K562 (cell line): ENCODE data around the gene ADAMTSL2. TPM values are rescaled to one million over a fixed set of nuclear protein-coding genes. Genes with fewer than 3 reads are reported as not detected.

Source experiments
- ATAC-seq: fragments of 200-7000 bp; cut with Tn5 transposase; 3 replicates; pipeline ENCODE4 v1.9.1; 2020; ENCODE audit warnings: moderate library complexity
- BruUV-seq: library from RNA; stranded (reverse); fragments of 400-500 nt; replicated peaks from 2 replicates; lab custom pipeline; 2021; lab: Mats Ljungman, UMichigan
- CTCF ChIA-PET: fragments of 300-600 bp; formaldehyde crosslinking; extraction: SDS; loops from one replicate; lab custom pipeline; 2021; ENCODE audit warnings: low intra/inter-chr PET ratio; lab: Yijun Ruan, JAX
- POLR2A ChIA-PET: fragments of 300-600, 350-650 bp; sonication (Branson Sonifier 250); formaldehyde crosslinking; extraction: SDS; loops from one replicate; lab custom pipeline; 2021; ENCODE audit warnings: antibody characterized with exemption, inconsistent platforms; lab: Yijun Ruan, JAX
- DNase-seq, 4 experiments: peaks; one replicate each; pipeline versions ENCODE4 v3.0.0 to v3.0.0-alpha.2; 2011 to 2018; ENCODE audit warnings: low spot score in 3 of 4, mixed read lengths in 3 of 4; ENCODE audit errors: extremely low read depth in 1 of 4
- FAIRE-seq: peaks from 2 replicates; lab custom pipeline; 2011; peaks lifted over from hg19 to GRCh38; lab: Jason Lieb, UNC
- H2AFZ ChIP-seq: 2 replicates; pipeline ENCODE4 v1.6.0; 2011; ENCODE audit warnings: low read depth, low read length, control low read depth, inconsistent platforms
- H3K27ac ChIP-seq: fragments of 200-600 bp; 3 replicates; pipeline ENCODE4 v1.8.0; 2011; ENCODE audit warnings: low read depth, mild to moderate bottlenecking, control low read depth, inconsistent platforms, low read length, moderate library complexity, mixed read lengths; ENCODE audit errors: extremely low read depth
- H3K27me3 ChIP-seq, 2 experiments: fragments of 300-600 bp in 1 of 2; 2 replicates in 1 of 2; 3 replicates in 1 of 2; pipeline versions ENCODE4 v1.6.0 to v1.8.0; 2011; ENCODE audit warnings: inconsistent platforms in 2 of 2, low read length in 2 of 2, mild to moderate bottlenecking in 1 of 2, mixed read lengths in 1 of 2, moderate library complexity in 1 of 2; ENCODE audit not compliant: control insufficient read depth in 2 of 2, insufficient read depth in 2 of 2
- H3K36me3 ChIP-seq: fragments of 300-600 bp; 3 replicates; pipeline ENCODE4 v1.8.0; 2011; ENCODE audit warnings: mild to moderate bottlenecking, low read length, inconsistent platforms; ENCODE audit not compliant: control insufficient read depth, insufficient read depth
- H3K4me1 ChIP-seq, 2 experiments: fragments of 200-600 bp in 1 of 2; replicated peaks in 1 of 2; 2 replicates in 1 of 2; 3 replicates in 1 of 2; pipeline versions ENCODE4 v1.5.1 to v1.8.0; 2011; ENCODE audit warnings: inconsistent platforms in 2 of 2, low read length in 2 of 2, mild to moderate bottlenecking in 1 of 2, mixed read lengths in 1 of 2, moderate library complexity in 1 of 2; ENCODE audit not compliant: control insufficient read depth in 2 of 2, insufficient read depth in 2 of 2
- H3K4me2 ChIP-seq: 2 replicates; pipeline ENCODE4 v1.6.1; 2011; ENCODE audit warnings: low read length, control low read depth, inconsistent platforms, mixed read lengths; ENCODE audit not compliant: insufficient read depth
- H3K4me3 ChIP-seq: fragments of 200-600 bp; sonication (generic), shearing (Covaris generic); 2 replicates; pipeline ENCODE4 v1.5.1; 2016; ENCODE audit warnings: control low read depth, inconsistent platforms
- H3K79me2 ChIP-seq: fragments of 200-600 bp; 3 replicates; pipeline ENCODE4 v1.8.0; 2011; ENCODE audit warnings: low read length, inconsistent platforms; ENCODE audit not compliant: control insufficient read depth, insufficient read depth
- H3K9ac ChIP-seq, 2 experiments: 2 replicates each; pipeline versions ENCODE4 v1.6.0 to v1.6.1; 2011; ENCODE audit warnings: low read depth in 2 of 2, low read length in 2 of 2, control low read depth in 1 of 2, inconsistent platforms in 1 of 2, mild to moderate bottlenecking in 1 of 2, mixed read lengths in 1 of 2; ENCODE audit not compliant: insufficient read depth in 1 of 2
- H3K9me1 ChIP-seq: one replicate; pipeline ENCODE4 v1.6.0; 2011; ENCODE audit warnings: inconsistent platforms, mild to moderate bottlenecking, low read length, moderate library complexity; ENCODE audit not compliant: control insufficient read depth, insufficient read depth
- H3K9me3 ChIP-seq: replicated peaks from 2 replicates; pipeline ENCODE4 v1.5.1; 2011; ENCODE audit warnings: low read depth, low read length, inconsistent platforms; ENCODE audit not compliant: control insufficient read depth, insufficient read depth
- H4K20me1 ChIP-seq: replicated peaks from 2 replicates; pipeline ENCODE4 v1.6.1; 2011; ENCODE audit warnings: low read length, inconsistent platforms, mixed read lengths; ENCODE audit not compliant: control insufficient read depth, insufficient read depth
- FOSL1 ChIP-seq: fragments of 200-800 bp; sonication (Bioruptor generic); conservative IDR thresholded peaks from 2 replicates; pipeline ENCODE4 v1.6.1; 2016; ENCODE audit warnings: missing genetic modification characterization, missing compliant biosample characterization
- KLF16 ChIP-seq: IDR thresholded peaks from 2 replicates; pipeline ENCODE4 v1.6.1; 2016; ENCODE audit warnings: antibody characterized with exemption
- NFYB ChIP-seq: IDR thresholded peaks from 2 replicates; pipeline ENCODE4 v1.6.1; 2011; ENCODE audit warnings: mild to moderate bottlenecking, moderate library complexity; ENCODE audit not compliant: insufficient read length; ENCODE audit errors: extremely low read depth
- ZC3H8 ChIP-seq: fragments of 450-650 bp; IDR thresholded peaks from 2 replicates; pipeline ENCODE4 v1.6.1; 2017
- ZNF551 ChIP-seq: fragments of 250-450 bp; sonication (Bioruptor Pico); IDR thresholded peaks from 2 replicates; pipeline ENCODE4 v1.5.0; 2021; ENCODE audit warnings: mild to moderate bottlenecking, moderate library complexity
- ZZZ3 ChIP-seq: fragments of 450-650 bp; IDR thresholded peaks from 2 replicates; pipeline ENCODE4 v1.6.1; 2016; ENCODE audit warnings: antibody characterized with exemption, mild to moderate bottlenecking, moderate library complexity
- WGBS: fragments of 100-300 bp; shearing (Covaris generic); methylation state at CpG from one replicate; pipeline ENCODE4 v1.1.6; 2016; ENCODE audit warnings: low coverage, mixed read lengths; ENCODE audit not compliant: insufficient coverage; ENCODE audit errors: missing lambda C conversion rate; 5-methylcytosine and 5-hydroxymethylcytosine counted together
- in situ Hi-C: fragments of 300-500 bp; cut with MboI; formaldehyde crosslinking; loops from 4 replicates; pipeline ENCODE4 v1.15.0; 2018; ENCODE audit warnings: inconsistent platforms, mixed read lengths
- intact Hi-C: fragments of 100-400 bp; cut with micrococcal nuclease; formaldehyde crosslinking; loops from 2 replicates; pipeline ENCODE4 v1.14.2; 2022
- polyA plus RNA-seq, 8 experiments: library from polyadenylated mRNA; depleted of rRNA in 4 of 8; stranded (reverse) in 5 of 8; unstranded in 3 of 8; fragments of >200 nt; fragmentation: Nextera tagmentation in 2 of 8; fragmentation: Illumina TruSeq in 1 of 8; extraction: Ambion mirVana in 2 of 8; extraction: Trizol in 1 of 8; gene quantifications; 2 replicates each; pipeline versions ENCODE4 v1.2.1 to v1.2.3, GENCODE V29; 2011 to 2014; ENCODE audit warnings: inconsistent platforms in 1 of 8, missing spikeins in 1 of 8
- total RNA-seq, 7 experiments: library from RNA; depleted of rRNA in 6 of 7; stranded (reverse); fragments of >200 nt in 6 of 7; fragmentation: Illumina TruSeq in 2 of 7; extraction: Trizol in 2 of 7; gene quantifications; 2 replicates each; pipeline versions ENCODE4 v1.2.1 to v1.2.3, GENCODE V29; 2011 to 2021; ENCODE audit warnings: low replicate concordance in 1 of 7
- TF ChIP-seq, protein P1 (sequence below): sonication (generic); formaldehyde crosslinking; IDR thresholded peaks from 2 replicates; pipeline ENCODE4 v1.4.0; 2020; ENCODE audit warnings: mild to moderate bottlenecking, missing genetic modification reagents

The ADAMTSL2 gene
- total and polyA plus RNA-seq, 9 of the 15 experiments (the other 6 are each of a cell fraction or from before 2014, with no cell fraction given): 0.04 TPM; not detected in 8

DNA sequence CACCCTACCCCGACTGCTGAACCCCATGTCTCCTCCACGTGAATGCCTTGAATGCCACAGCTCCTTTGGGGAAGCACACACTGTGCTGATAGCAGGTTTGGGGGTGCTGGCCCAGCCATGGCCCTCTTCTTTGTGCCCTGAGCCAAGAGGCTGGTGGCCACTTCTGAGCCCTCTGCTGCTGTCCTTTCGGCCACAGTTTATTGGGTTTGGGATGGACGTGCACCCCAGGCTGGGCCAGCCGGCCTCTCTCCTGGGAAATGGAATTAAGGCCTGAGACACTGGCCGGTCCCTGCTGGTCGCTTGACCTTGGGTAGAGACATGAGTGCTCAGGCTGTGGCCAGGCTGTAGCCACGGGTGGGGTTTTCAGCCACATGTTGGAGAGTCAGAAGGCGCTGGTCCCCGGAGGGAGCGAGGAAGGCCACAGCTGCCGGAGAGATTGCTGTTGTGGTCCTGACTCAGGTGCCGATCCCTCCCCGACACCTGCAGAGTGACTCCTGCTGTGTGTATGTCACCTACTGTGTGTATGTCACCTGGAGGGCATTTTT lies 48.1 kb downstream of the ADAMTSL2 start:
- Histone ChIP-seq H3K79me2 (no peaks in the 10 kb centered on the region), H3K27ac (no peak overlapping the region), H3K9ac (no peak overlapping the region), H3K27me3 (peaks cover 43 to 87% of the 10 kb centered on the region in 2 experiments; a peak in 4 of 5 replicates), H3K4me1 (peaks cover 0 to 14% of the 10 kb centered on the region in 2 experiments; a peak in 2 of 5 replicates), H2AFZ (no peak overlapping the region)
- DNase-seq: no peak
- 6% methylated on average over 14 of the region's 14 CpGs for WGBS
- no TSS peak for BruUV-seq
- POLR2A ChIA-PET: no interaction called here
- no peak for TF ChIP-seq ZC3H8
- TF ChIP-seq KLF16: no peak
- TF ChIP-seq NFYB: no peak
- TF ChIP-seq ZZZ3: no peak
- TF ChIP-seq, protein P1, sequence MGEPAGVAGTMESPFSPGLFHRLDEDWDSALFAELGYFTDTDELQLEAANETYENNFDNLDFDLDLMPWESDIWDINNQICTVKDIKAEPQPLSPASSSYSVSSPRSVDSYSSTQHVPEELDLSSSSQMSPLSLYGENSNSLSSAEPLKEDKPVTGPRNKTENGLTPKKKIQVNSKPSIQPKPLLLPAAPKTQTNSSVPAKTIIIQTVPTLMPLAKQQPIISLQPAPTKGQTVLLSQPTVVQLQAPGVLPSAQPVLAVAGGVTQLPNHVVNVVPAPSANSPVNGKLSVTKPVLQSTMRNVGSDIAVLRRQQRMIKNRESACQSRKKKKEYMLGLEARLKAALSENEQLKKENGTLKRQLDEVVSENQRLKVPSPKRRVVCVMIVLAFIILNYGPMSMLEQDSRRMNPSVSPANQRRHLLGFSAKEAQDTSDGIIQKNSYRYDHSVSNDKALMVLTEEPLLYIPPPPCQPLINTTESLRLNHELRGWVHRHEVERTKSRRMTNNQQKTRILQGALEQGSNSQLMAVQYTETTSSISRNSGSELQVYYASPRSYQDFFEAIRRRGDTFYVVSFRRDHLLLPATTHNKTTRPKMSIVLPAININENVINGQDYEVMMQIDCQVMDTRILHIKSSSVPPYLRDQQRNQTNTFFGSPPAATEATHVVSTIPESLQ: no peak
- TF ChIP-seq FOSL1: no peak
- TF ChIP-seq ZNF551: no peak
- TF ChIP-seq, all 486 proteins: peak for 0
- peaks cover 10% of the 10 kb centered on the region for H4K20me1 ChIP-seq
- no peak overlapping the region for H3K4me3 ChIP-seq
- FAIRE-seq (no peak), ATAC-seq (no peak)
- no peaks in the 10 kb centered on the region for H3K36me3 ChIP-seq
- no peaks in the 10 kb centered on the region for H3K9me1 ChIP-seq
- H3K9me3 ChIP-seq: no peaks in the 10 kb centered on the region
- no peak overlapping the region for H3K4me2 ChIP-seq
- CTCF ChIA-PET: no interaction called here
- intact Hi-C loops (no loop called here), in situ Hi-C loops (no loop called here)
